DND-41 (cell line): ENCODE data around the gene ZNF521.

Source experiments
- ATAC-seq: fragments of 200-7000 bp; cut with Tn5 transposase; 3 replicates; pipeline ENCODE4 v1.9.1; 2021; ENCODE audit warnings: low read depth; ENCODE audit not compliant: insufficient read depth
- DNase-seq: peaks from one replicate; pipeline ENCODE4 v3.0.0-alpha.2; 2020
- H2AFZ ChIP-seq: 2 replicates; pipeline ENCODE4 v1.6.0; 2012; ENCODE audit warnings: low read depth, low read length
- H3K27ac ChIP-seq: 2 replicates; pipeline ENCODE4 v1.5.1; 2012; ENCODE audit warnings: low read length, inconsistent platforms
- H3K27me3 ChIP-seq: fragments of 200-600 bp; sonication (generic); 2 replicates; pipeline ENCODE4 v1.6.0; 2012; ENCODE audit warnings: low read length, mild to moderate bottlenecking, inconsistent platforms; ENCODE audit not compliant: insufficient read depth, poor library complexity
- H3K36me3 ChIP-seq: 2 replicates; pipeline ENCODE4 v1.5.1; 2012; ENCODE audit warnings: low read length, inconsistent platforms; ENCODE audit not compliant: insufficient read depth
- H3K4me1 ChIP-seq: 2 replicates; pipeline ENCODE4 v1.5.1; 2012; ENCODE audit warnings: mild to moderate bottlenecking, low read length; ENCODE audit not compliant: insufficient read depth
- H3K4me2 ChIP-seq: 2 replicates; pipeline ENCODE4 v1.6.0; 2012; ENCODE audit warnings: mild to moderate bottlenecking, moderate library complexity, low read length, inconsistent platforms; ENCODE audit not compliant: insufficient read depth
- H3K4me3 ChIP-seq, 2 experiments: fragments of 200-600 bp in 1 of 2; shearing (Covaris generic) in 1 of 2; 2 replicates each; pipeline ENCODE4 v1.5.1; 2012 to 2016; ENCODE audit warnings: inconsistent platforms in 2 of 2, low read length in 2 of 2, mild to moderate bottlenecking in 2 of 2, low read depth in 1 of 2, moderate library complexity in 1 of 2
- H3K79me2 ChIP-seq: 2 replicates; pipeline ENCODE4 v1.6.0; 2012; ENCODE audit warnings: low read length, inconsistent platforms; ENCODE audit not compliant: insufficient read depth
- H3K9ac ChIP-seq: 2 replicates; pipeline ENCODE4 v1.6.0; 2012; ENCODE audit warnings: low read depth, mild to moderate bottlenecking, inconsistent platforms, low read length, moderate library complexity
- H3K9me3 ChIP-seq: 2 replicates; pipeline ENCODE4 v1.5.1; 2012; ENCODE audit warnings: low read length, moderate library complexity, mild to moderate bottlenecking, inconsistent platforms; ENCODE audit not compliant: insufficient read depth, severe bottlenecking
- H4K20me1 ChIP-seq: 2 replicates; pipeline ENCODE4 v1.6.0; 2012; ENCODE audit warnings: low read length; ENCODE audit not compliant: insufficient read depth
- EZH2 ChIP-seq: IDR thresholded peaks from 3 replicates; pipeline ENCODE4 v1.6.1; 2012; ENCODE audit warnings: borderline replicate concordance, low read depth, mild to moderate bottlenecking, moderate library complexity, low read length, inconsistent platforms; ENCODE audit not compliant: severe bottlenecking
- TF ChIP-seq, protein P1 (sequence below): IDR thresholded peaks from 2 replicates; pipeline ENCODE4 v1.5.1; 2012; ENCODE audit warnings: borderline replicate concordance, low read length, moderate library complexity, mild to moderate bottlenecking; ENCODE audit not compliant: poor library complexity, severe bottlenecking; ENCODE audit errors: extremely low read depth

Gene ZNF521

DNA sequence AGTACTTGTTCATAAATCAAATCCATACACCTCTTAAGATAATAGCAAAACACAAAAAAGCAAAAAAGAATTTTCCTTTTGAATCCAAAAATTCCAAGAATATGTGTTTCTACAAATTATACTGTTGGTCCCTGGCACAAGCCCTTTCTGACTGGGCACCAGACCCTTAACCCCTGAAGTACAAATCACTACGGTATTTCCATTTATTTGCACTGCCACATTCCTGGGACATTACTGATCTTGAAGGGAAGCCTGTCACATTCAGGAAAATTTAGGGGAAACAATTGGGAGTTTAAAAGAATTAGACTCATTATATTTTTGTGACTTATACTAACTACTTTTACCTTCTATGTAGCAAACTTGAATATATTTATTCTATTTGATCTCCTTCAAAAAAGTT, 98.8 kb downstream of the ZNF521 start:
- Histone ChIP-seq H3K9ac (no peak overlapping the region), H3K27me3 (no peaks in the 10 kb centered on the region), H4K20me1 (no peaks in the 10 kb centered on the region), H2AFZ (no peak overlapping the region), H3K4me3 (no peak overlapping the region), H3K4me2 (no peak overlapping the region), H3K9me3 (no peaks in the 10 kb centered on the region), H3K27ac (no peak overlapping the region), H3K79me2 (no peaks in the 10 kb centered on the region), H3K4me1 (no peaks in the 10 kb centered on the region), H3K36me3 (no peaks in the 10 kb centered on the region)
- no peak for TF ChIP-seq EZH2
- TF ChIP-seq, protein P1, sequence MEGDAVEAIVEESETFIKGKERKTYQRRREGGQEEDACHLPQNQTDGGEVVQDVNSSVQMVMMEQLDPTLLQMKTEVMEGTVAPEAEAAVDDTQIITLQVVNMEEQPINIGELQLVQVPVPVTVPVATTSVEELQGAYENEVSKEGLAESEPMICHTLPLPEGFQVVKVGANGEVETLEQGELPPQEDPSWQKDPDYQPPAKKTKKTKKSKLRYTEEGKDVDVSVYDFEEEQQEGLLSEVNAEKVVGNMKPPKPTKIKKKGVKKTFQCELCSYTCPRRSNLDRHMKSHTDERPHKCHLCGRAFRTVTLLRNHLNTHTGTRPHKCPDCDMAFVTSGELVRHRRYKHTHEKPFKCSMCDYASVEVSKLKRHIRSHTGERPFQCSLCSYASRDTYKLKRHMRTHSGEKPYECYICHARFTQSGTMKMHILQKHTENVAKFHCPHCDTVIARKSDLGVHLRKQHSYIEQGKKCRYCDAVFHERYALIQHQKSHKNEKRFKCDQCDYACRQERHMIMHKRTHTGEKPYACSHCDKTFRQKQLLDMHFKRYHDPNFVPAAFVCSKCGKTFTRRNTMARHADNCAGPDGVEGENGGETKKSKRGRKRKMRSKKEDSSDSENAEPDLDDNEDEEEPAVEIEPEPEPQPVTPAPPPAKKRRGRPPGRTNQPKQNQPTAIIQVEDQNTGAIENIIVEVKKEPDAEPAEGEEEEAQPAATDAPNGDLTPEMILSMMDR = no peak
- DNase-seq = no peak
- ATAC-seq = no peak

DNA sequence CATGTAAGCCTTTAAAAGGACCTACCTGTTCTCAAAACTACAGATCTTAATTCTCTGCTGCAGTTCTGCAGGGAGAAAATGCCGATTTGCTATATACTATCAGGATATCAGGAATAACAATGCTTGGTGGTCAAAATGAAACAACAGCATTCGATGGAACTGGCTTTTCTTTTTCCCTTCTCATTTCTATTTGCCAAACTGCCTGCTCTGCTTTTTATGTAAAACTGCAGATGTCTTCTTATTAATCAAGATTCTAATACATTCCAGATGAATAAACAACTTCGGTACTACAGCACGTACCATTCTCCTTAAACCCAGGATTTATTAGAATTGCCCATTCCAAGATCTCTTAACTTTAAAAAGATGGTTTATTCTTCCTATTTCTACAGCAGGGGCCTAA, 100.9 kb downstream of the ZNF521 start:
- H3K27ac ChIP-seq = no peak overlapping the region
- no peak overlapping the region for H3K4me3 ChIP-seq
- no peak for TF ChIP-seq EZH2
- TF ChIP-seq, protein P1 = no peak
- H2AFZ ChIP-seq = no peak overlapping the region
- H3K9me3 ChIP-seq = no peaks in the 10 kb centered on the region
- H3K9ac ChIP-seq = no peak overlapping the region
- H3K27me3 ChIP-seq = no peaks in the 10 kb centered on the region
- H4K20me1 ChIP-seq = no peaks in the 10 kb centered on the region
- H3K4me2 ChIP-seq = no peak overlapping the region
- H3K36me3 ChIP-seq = no peaks in the 10 kb centered on the region
- DNase-seq (no peak), ATAC-seq (no peak)
- no peaks in the 10 kb centered on the region for H3K4me1 ChIP-seq
- H3K79me2 ChIP-seq = no peaks in the 10 kb centered on the region

DNA sequence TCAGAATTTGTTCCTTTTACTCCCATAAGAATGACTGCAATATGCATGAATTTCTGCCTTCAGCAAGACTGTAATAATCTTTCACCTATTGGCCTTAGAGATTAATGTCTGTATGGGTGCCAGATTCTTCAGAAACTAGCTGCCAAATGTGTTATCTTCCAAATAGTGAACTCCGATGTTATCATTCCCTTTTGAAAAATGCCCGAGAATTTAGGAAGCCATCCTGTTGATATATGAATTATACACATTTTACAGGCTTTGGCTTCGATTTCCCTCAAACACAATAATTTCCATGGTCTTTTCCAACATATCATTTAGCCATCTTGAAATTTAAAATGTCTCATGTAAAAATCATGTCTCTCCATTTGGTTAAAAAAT, 101.5 kb downstream of the ZNF521 start:
- H2AFZ ChIP-seq = no peak overlapping the region
- no peaks in the 10 kb centered on the region for H3K4me1 ChIP-seq
- H3K9ac ChIP-seq = no peak overlapping the region

More for the DNA sequence above, 101.5 kb downstream of the ZNF521 start:
- H3K4me3 ChIP-seq = no peak overlapping the region
- H3K27ac ChIP-seq = no peak overlapping the region
- no peaks in the 10 kb centered on the region for H3K27me3 ChIP-seq
- ATAC-seq (no peak), DNase-seq (no peak)
- TF ChIP-seq, protein P1 = no peak
- no peak for TF ChIP-seq EZH2
- no peaks in the 10 kb centered on the region for H4K20me1 ChIP-seq
- H3K4me2 ChIP-seq = no peak overlapping the region
- H3K36me3 ChIP-seq = no peaks in the 10 kb centered on the region
- no peaks in the 10 kb centered on the region for H3K79me2 ChIP-seq
- H3K9me3 ChIP-seq = no peaks in the 10 kb centered on the region
